Activated CD8-positive, alpha-beta T cell treated with anti-CD3 and anti-CD28 coated beads for 36 hours (primary cell): ENCODE results near the gene TCF7L2. TPM values are rescaled to one million over a fixed set of nuclear protein-coding genes. Genes with fewer than 3 reads are reported as not detected.

Experiments used
- ATAC-seq: fragments of 200-7000 bp; cut with Tn5 transposase; one replicate; pipeline ENCODE4 v1.10.0; 2021; ENCODE audit warnings: mild to moderate bottlenecking, moderate library complexity
- CTCF ChIA-PET: fragments of 350-600 bp; sonication (Branson Sonifier 250); formaldehyde crosslinking; loops from one replicate; lab custom pipeline; 2021; ENCODE audit warnings: antibody characterized with exemption; lab: Charles Lee
- POLR2A ChIA-PET: fragments of 350-600 bp; sonication (Branson Sonifier 250); formaldehyde crosslinking; loops from one replicate; lab custom pipeline; 2021; ENCODE audit warnings: antibody characterized with exemption; lab: Charles Lee
- DNase-seq: peaks from one replicate; pipeline ENCODE4 v3.0.0-alpha.2; 2020
- H3K27ac Mint-ChIP-seq: one replicate; pipeline ENCODE4 v1.8.0; 2021; ENCODE audit warnings: mild to moderate bottlenecking, mixed read lengths
- H3K27me3 Mint-ChIP-seq: one replicate; pipeline ENCODE4 v1.8.0; 2021; ENCODE audit warnings: mixed read lengths
- H3K36me3 Mint-ChIP-seq: one replicate; pipeline ENCODE4 v1.8.0; 2021; ENCODE audit warnings: low read depth, mixed read lengths
- H3K4me1 Mint-ChIP-seq: one replicate; pipeline ENCODE4 v1.8.0; 2021; ENCODE audit warnings: low read depth, mixed read lengths
- H3K4me3 Mint-ChIP-seq: one replicate; pipeline ENCODE4 v1.8.0; 2021; ENCODE audit warnings: mild to moderate bottlenecking, moderate library complexity, mixed read lengths
- H3K9me3 Mint-ChIP-seq: one replicate; pipeline ENCODE4 v1.8.0; 2021; ENCODE audit warnings: mixed read lengths
- CTCF ChIP-seq: fragments of 200-600 bp; IDR thresholded peaks from one replicate; pipeline ENCODE4 v1.8.0; 2022; ENCODE audit warnings: antibody characterized with exemption, mild to moderate bottlenecking
- intact Hi-C: fragments of 100-400 bp; cut with micrococcal nuclease; formaldehyde crosslinking; loops from one replicate; pipeline ENCODE4 v1.10.0; 2022
- total RNA-seq, 2 experiments: library from RNA; stranded (reverse); gene quantifications; one replicate each; pipeline ENCODE4 v1.2.3, GENCODE V29; 2021

The TCF7L2 gene
- total RNA-seq, 2 experiments from 2014 or later = 1.5 to 1.6 TPM

DNA sequence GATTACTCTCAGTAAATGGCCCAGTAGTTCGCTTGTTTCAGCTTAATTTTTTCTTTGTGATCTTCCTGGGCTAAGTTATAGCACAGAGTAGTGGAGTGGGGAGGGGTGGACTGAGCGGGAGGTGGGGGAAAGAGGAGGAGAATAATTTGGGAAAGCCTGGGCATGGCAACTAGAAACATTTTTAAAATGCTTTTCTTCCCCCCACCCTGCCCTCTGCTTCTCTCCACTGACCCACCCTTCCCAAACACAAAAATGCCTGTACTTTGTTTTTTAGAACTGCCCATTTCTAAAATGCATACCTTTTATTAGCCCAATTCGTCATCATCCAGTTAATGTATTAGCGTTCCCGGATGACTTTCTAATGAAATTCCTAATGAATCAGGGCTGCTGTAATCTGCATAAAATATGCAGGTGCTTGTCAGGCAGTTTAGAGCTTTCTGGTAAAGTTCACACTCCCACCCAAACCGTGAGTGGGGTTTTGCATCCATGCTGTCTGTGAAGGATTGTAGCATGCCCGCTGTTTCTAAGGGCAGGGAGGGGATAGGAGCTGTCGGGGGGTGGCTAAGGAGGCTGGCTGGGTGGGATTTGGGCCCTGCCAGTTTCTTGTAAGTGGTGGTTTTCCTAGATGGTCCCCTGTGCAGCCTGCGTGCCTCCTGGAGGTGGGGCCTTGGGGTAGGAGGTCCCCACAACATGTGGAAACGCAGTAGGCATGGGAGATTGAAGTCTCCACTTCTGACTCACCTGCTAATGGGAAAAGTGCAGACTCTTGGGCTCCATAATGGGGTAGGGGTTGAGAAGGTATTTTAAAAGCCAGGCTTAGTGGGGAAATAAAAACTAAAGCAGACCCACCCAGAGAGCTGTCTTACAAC lies 190.3 kb downstream of the TCF7L2 start:
- TF ChIP-seq CTCF = no peak
- no peak for ATAC-seq
- Mint-ChIP-seq H3K36me3 (no peaks in the 10 kb centered on the region), H3K4me1 (no peaks in the 10 kb centered on the region), H3K27ac (no peak overlapping the region), H3K4me3 (no peak overlapping the region), H3K27me3 (no peaks in the 10 kb centered on the region), H3K9me3 (no peaks in the 10 kb centered on the region)
- ChIA-PET CTCF (no interaction called here), POLR2A (interaction anchor here (0.6 kb wide), 1 partner anchor 85 kb away, joined by 3 read pairs; no protein-coding TSS in a partner anchor)
- no peak for DNase-seq
- intact Hi-C loops = no loop called here

DNA sequence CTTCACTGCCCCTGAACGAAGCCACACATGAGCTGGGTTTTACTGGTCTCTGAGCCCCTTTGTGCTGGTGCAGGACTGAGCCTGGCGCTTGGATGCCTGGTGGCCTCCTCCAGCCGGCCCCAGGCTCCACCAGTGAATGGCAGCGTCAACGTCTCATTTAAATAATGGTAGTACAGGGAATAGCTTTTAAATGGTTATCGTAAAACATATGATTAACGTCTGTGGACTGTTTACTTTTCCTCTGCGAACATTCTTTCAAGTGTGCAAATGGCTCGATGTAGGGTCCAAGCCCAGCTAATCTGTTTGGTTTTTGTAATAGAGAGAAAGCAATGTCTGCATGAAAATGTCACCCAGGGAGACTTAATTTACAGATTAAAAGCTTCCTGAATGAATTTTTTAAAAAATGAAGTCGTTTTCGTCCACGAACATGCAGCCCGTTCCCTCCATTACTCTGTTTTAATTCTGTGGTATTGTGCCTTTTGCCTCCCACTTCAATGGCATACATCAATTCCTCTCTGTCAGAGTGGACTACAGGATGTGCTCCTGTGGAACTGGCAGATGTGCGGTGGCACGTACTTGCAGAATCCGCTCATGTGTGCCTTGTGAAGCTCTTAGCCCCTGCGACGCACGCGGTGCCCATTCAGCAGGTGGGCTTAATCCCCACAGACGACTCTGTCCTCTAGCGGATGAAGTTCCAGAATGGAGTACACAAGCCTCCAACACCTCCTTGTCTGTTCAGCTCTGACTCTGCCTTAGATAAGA lies 192.7 kb downstream of the TCF7L2 start:
- intact Hi-C loops = no loop called here
- no peak overlapping the region for H3K4me3 Mint-ChIP-seq
- H3K27ac Mint-ChIP-seq = no peak overlapping the region
- DNase-seq (no peak), ATAC-seq (no peak)
- H3K4me1 Mint-ChIP-seq = no peaks in the 10 kb centered on the region
- no peaks in the 10 kb centered on the region for H3K27me3 Mint-ChIP-seq
- ChIA-PET CTCF (no interaction called here), POLR2A (interaction anchor here (0.5 kb wide), 1 partner anchor 235 kb away, joined by 3 read pairs; no protein-coding TSS in a partner anchor)
- H3K36me3 Mint-ChIP-seq = peaks cover 3% of the 10 kb centered on the region
- TF ChIP-seq CTCF = no peak
- no peaks in the 10 kb centered on the region for H3K9me3 Mint-ChIP-seq

DNA sequence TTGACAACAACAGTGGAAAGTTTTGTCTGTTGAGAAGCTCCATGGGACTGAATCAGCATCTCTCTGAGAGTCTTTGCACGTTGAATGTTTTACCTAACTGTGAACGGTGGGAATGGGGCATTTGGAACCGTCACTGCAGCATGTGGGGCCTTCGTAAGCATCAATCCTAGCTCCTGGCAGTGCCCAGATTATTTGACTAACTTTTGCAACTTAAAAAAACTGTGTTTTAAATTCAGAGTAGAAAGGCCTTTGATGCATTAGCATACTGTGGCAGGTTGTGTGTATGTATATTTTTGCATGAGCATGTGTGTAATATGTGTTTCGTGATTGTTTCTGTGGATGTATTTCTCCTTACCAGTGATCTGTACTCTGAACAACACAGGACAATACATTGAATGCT lies 194.5 kb downstream of the TCF7L2 start:
- Mint-ChIP-seq H3K27me3 (no peaks in the 10 kb centered on the region), H3K27ac (no peak overlapping the region), H3K4me1 (no peaks in the 10 kb centered on the region), H3K36me3 (peaks cover 3% of the 10 kb centered on the region), H3K4me3 (no peak overlapping the region), H3K9me3 (no peaks in the 10 kb centered on the region)
- POLR2A ChIA-PET = no interaction called here
- TF ChIP-seq CTCF = no peak
- CTCF ChIA-PET = interaction anchor here (1.6 kb wide), 1 partner anchor 14 kb away, joined by 4 read pairs; no protein-coding TSS in a partner anchor
- ATAC-seq = no peak
- no peak for DNase-seq
- intact Hi-C loops = no loop called here

GRCh38 chr10:113148071-113148825 lies 198.2 kb downstream of the TCF7L2 start:
- H3K4me1 Mint-ChIP-seq = no peaks in the 10 kb centered on the region
- no peak overlapping the region for H3K4me3 Mint-ChIP-seq
- no peaks in the 10 kb centered on the region for H3K9me3 Mint-ChIP-seq
- intact Hi-C loops = no loop called here
- ChIA-PET POLR2A (interaction anchor here (0.6 kb wide), 1 partner anchor 540 kb away, joined by 3 read pairs; no protein-coding TSS in a partner anchor), CTCF (no interaction called here)
- no peak for ATAC-seq
- no peaks in the 10 kb centered on the region for H3K27me3 Mint-ChIP-seq
- no peak for DNase-seq
- TF ChIP-seq CTCF = no peak
- no peak overlapping the region for H3K27ac Mint-ChIP-seq
- peaks cover 11% of the 10 kb centered on the region for H3K36me3 Mint-ChIP-seq
